GM12878 (cell line): Measurements from ENCODE around the gene HMCES. TPM values are rescaled to one million over a fixed set of nuclear protein-coding genes. Genes with fewer than 3 reads are reported as not detected.

Experiments used
- CHD1 ChIP-seq: IDR thresholded peaks from 2 replicates; pipeline ENCODE4 v1.6.1; 2012; ENCODE audit warnings: low read depth, low read length, improper control_type of control experiment
- CHD2 ChIP-seq: IDR thresholded peaks from 2 replicates; pipeline ENCODE4 v1.6.1; 2011; ENCODE audit warnings: low read depth, low read length, improper control_type of control experiment, borderline replicate concordance
- EGR1 ChIP-seq, 2 experiments: IDR thresholded peaks; 1 replicate in 1 of 2; 2 replicates in 1 of 2; pipeline ENCODE4 v1.6.1; 2011 to 2012; ENCODE audit warnings: low read depth in 2 of 2, low read length in 2 of 2, borderline replicate concordance in 1 of 2, mild to moderate bottlenecking in 1 of 2, moderate library complexity in 1 of 2
- FOXM1 ChIP-seq: IDR thresholded peaks from 2 replicates; pipeline ENCODE4 v1.6.1; 2012; ENCODE audit warnings: low read depth, mild to moderate bottlenecking, inconsistent platforms, low read length, moderate library complexity
- HCFC1 ChIP-seq: fragments of 150-350 bp; IDR thresholded peaks from 2 replicates; pipeline ENCODE4 v1.6.1; 2014; ENCODE audit warnings: low read length
- JUNB ChIP-seq: IDR thresholded peaks from 2 replicates; pipeline ENCODE4 v1.6.1; 2016; ENCODE audit warnings: antibody characterized with exemption, mild to moderate bottlenecking
- LARP7 ChIP-seq: fragments of 450-650 bp; IDR thresholded peaks from 2 replicates; pipeline ENCODE4 v1.6.1; 2017; ENCODE audit warnings: mild to moderate bottlenecking
- MEF2B ChIP-seq: fragments of 450-650 bp; IDR thresholded peaks from 2 replicates; pipeline ENCODE4 v1.6.1; 2018; ENCODE audit warnings: mild to moderate bottlenecking, moderate library complexity; ENCODE audit not compliant: partially characterized antibody, poor library complexity, severe bottlenecking
- MYB ChIP-seq: fragments of 150-350 bp; IDR thresholded peaks from 2 replicates; pipeline ENCODE4 v1.6.1; 2014; ENCODE audit warnings: mild to moderate bottlenecking, low read depth, low read length, borderline replicate concordance
- MYC ChIP-seq: IDR thresholded peaks from 2 replicates; pipeline ENCODE4 v1.6.1; 2011; ENCODE audit warnings: mild to moderate bottlenecking, low read length, moderate library complexity, inconsistent platforms; ENCODE audit not compliant: insufficient read depth, insufficient replicate concordance, insufficient read length, severe bottlenecking
- NFXL1 ChIP-seq: fragments of 450-650 bp; IDR thresholded peaks from 2 replicates; pipeline ENCODE4 v1.6.1; 2017; ENCODE audit warnings: antibody characterized with exemption, mild to moderate bottlenecking, borderline replicate concordance
- NRF1 ChIP-seq: conservative IDR thresholded peaks from 2 replicates; pipeline ENCODE4 v1.6.1; 2011; ENCODE audit warnings: mild to moderate bottlenecking, low read depth, low read length, improper control_type of control experiment
- RB1 ChIP-seq: fragments of 450-650 bp; formaldehyde crosslinking; IDR thresholded peaks from 2 replicates; pipeline ENCODE4 v1.6.1; 2017; ENCODE audit warnings: mild to moderate bottlenecking, borderline replicate concordance
- RELA ChIP-seq: fragments of 450-650 bp; IDR thresholded peaks from 2 replicates; pipeline ENCODE4 v1.8.0; 2014; ENCODE audit warnings: borderline replicate concordance; ENCODE audit not compliant: partially characterized antibody
- SMC3 ChIP-seq: IDR thresholded peaks from 2 replicates; pipeline ENCODE4 v1.6.1; 2011; ENCODE audit warnings: low read length, improper control_type of control experiment, borderline replicate concordance
- SUZ12 ChIP-seq: fragments of 200-600 bp; sonication (generic); IDR thresholded peaks from one replicate; pipeline ENCODE4 v1.6.1; 2018; ENCODE audit warnings: antibody characterized with exemption, mild to moderate bottlenecking; ENCODE audit not compliant: unreplicated experiment
- TBL1XR1 ChIP-seq: IDR thresholded peaks from 2 replicates; pipeline ENCODE4 v1.6.1; 2012; ENCODE audit warnings: low read depth, low read length, improper control_type of control experiment
- ZNF217 ChIP-seq: fragments of 450-650 bp; IDR thresholded peaks from 2 replicates; pipeline ENCODE4 v1.6.1; 2017; ENCODE audit warnings: antibody characterized with exemption, mild to moderate bottlenecking
- ZNF274 ChIP-seq: IDR thresholded peaks from one replicate; pipeline ENCODE4 v1.8.0; 2011; ENCODE audit not compliant: insufficient read length, insufficient read depth
- polyA plus RNA-seq, 11 experiments: library from polyadenylated mRNA; depleted of rRNA in 4 of 11; unstranded in 6 of 11; stranded (reverse) in 5 of 11; fragments of >200 nt; fragmentation: Nextera tagmentation in 4 of 11; fragmentation: Illumina TruSeq in 1 of 11; extraction: Ambion mirVana in 4 of 11; extraction: Trizol in 1 of 11; gene quantifications; 1 replicate in 1 of 11; 2 replicates in 10 of 11; pipeline versions ENCODE4 v1.2.1 to v1.2.3, GENCODE V29; 2011 to 2016; ENCODE audit warnings: inconsistent platforms in 2 of 11, missing spikeins in 2 of 11, low read depth in 1 of 11
- total RNA-seq, 4 experiments: library from RNA; depleted of rRNA in 3 of 4; stranded (reverse); fragments of >200 nt in 3 of 4; fragmentation: Illumina TruSeq in 1 of 4; extraction: Trizol in 1 of 4; gene quantifications; 2 replicates each; pipeline versions ENCODE4 v1.2.1 to v1.2.3, GENCODE V29; 2013 to 2021
- TF ChIP-seq, protein P1 (sequence below): fragments of 450-650 bp; IDR thresholded peaks from 2 replicates; pipeline ENCODE4 v1.6.1; 2017; ENCODE audit warnings: mild to moderate bottlenecking, moderate library complexity
- TF ChIP-seq, protein P2 (sequence below): fragments of 450-650 bp; IDR thresholded peaks from 2 replicates; pipeline ENCODE4 v1.6.1; 2017; ENCODE audit warnings: low read depth, mild to moderate bottlenecking, moderate library complexity
- TF ChIP-seq, protein P3 (sequence below), 3 experiments: IDR thresholded peaks in 2 of 3; conservative IDR thresholded peaks in 1 of 3; 2 replicates each; pipeline ENCODE4 v1.5.1; 2011; ENCODE audit warnings: low read depth in 3 of 3, low read length in 3 of 3, mild to moderate bottlenecking in 3 of 3, control low read depth in 2 of 3, moderate library complexity in 2 of 3, inconsistent platforms in 1 of 3, mixed read lengths in 1 of 3; ENCODE audit not compliant: control insufficient read depth in 2 of 3, insufficient read depth in 1 of 3; ENCODE audit errors: extremely low read depth in 1 of 3

HMCES gene
- total and polyA plus RNA-seq, 10 of the 15 experiments (the other 5 are each of a cell fraction or from before 2014, with no cell fraction given) = 12.4 to 49.8 (median 27.0) TPM

DNA sequence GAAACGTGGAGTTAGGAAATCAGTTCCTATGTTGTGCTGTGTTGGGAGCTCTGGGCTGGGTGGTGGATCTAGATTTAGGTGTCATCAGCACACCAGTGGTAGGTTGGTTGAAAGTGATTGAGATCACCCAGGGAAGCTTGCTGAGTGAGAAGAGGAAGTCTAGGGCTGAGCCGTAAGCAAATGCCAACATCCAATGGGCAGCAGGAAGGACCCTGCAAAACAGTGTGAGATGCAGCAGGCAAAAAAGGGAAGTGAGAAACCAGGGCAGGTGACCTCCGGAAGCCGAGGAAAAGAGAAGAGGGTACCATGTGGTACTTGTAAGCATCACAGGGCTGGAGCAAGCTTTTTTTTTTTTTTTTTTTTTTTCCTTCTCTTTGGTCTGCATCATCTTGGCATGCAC is 45.1 kb upstream of the HMCES start (continued):
- TF ChIP-seq, protein P1, sequence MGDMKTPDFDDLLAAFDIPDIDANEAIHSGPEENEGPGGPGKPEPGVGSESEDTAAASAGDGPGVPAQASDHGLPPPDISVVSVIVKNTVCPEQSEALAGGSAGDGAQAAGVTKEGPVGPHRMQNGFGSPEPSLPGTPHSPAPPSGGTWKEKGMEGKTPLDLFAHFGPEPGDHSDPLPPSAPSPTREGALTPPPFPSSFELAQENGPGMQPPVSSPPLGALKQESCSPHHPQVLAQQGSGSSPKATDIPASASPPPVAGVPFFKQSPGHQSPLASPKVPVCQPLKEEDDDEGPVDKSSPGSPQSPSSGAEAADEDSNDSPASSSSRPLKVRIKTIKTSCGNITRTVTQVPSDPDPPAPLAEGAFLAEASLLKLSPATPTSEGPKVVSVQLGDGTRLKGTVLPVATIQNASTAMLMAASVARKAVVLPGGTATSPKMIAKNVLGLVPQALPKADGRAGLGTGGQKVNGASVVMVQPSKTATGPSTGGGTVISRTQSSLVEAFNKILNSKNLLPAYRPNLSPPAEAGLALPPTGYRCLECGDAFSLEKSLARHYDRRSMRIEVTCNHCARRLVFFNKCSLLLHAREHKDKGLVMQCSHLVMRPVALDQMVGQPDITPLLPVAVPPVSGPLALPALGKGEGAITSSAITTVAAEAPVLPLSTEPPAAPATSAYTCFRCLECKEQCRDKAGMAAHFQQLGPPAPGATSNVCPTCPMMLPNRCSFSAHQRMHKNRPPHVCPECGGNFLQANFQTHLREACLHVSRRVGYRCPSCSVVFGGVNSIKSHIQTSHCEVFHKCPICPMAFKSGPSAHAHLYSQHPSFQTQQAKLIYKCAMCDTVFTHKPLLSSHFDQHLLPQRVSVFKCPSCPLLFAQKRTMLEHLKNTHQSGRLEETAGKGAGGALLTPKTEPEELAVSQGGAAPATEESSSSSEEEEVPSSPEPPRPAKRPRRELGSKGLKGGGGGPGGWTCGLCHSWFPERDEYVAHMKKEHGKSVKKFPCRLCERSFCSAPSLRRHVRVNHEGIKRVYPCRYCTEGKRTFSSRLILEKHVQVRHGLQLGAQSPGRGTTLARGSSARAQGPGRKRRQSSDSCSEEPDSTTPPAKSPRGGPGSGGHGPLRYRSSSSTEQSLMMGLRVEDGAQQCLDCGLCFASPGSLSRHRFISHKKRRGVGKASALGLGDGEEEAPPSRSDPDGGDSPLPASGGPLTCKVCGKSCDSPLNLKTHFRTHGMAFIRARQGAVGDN = no peak
- TF ChIP-seq MYB (no peak), LARP7 (no peak), ZNF217 (no peak), HCFC1 (no peak), RB1 (no peak), CHD2 (no peak), EGR1 (IDR thresholded peaks at IDR 0.05; ENCODE audit: borderline replicate concordance in 1 of 2, low read depth in 2 of 2, low read length in 2 of 2) (no peak), RELA (no peak), FOXM1 (no peak), NFXL1 (no peak), JUNB (no peak), MEF2B (no peak), CHD1 (no peak), SUZ12 (no peak), NRF1 (no peak), SMC3 (no peak), ZNF274 (no peak), TBL1XR1 (no peak), MYC (no peak)
- TF ChIP-seq, protein P2, sequence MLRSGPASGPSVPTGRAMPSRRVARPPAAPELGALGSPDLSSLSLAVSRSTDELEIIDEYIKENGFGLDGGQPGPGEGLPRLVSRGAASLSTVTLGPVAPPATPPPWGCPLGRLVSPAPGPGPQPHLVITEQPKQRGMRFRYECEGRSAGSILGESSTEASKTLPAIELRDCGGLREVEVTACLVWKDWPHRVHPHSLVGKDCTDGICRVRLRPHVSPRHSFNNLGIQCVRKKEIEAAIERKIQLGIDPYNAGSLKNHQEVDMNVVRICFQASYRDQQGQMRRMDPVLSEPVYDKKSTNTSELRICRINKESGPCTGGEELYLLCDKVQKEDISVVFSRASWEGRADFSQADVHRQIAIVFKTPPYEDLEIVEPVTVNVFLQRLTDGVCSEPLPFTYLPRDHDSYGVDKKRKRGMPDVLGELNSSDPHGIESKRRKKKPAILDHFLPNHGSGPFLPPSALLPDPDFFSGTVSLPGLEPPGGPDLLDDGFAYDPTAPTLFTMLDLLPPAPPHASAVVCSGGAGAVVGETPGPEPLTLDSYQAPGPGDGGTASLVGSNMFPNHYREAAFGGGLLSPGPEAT = peak; percentile 56; the same call in 1 of the 2 replicates
- TF ChIP-seq, protein P3, sequence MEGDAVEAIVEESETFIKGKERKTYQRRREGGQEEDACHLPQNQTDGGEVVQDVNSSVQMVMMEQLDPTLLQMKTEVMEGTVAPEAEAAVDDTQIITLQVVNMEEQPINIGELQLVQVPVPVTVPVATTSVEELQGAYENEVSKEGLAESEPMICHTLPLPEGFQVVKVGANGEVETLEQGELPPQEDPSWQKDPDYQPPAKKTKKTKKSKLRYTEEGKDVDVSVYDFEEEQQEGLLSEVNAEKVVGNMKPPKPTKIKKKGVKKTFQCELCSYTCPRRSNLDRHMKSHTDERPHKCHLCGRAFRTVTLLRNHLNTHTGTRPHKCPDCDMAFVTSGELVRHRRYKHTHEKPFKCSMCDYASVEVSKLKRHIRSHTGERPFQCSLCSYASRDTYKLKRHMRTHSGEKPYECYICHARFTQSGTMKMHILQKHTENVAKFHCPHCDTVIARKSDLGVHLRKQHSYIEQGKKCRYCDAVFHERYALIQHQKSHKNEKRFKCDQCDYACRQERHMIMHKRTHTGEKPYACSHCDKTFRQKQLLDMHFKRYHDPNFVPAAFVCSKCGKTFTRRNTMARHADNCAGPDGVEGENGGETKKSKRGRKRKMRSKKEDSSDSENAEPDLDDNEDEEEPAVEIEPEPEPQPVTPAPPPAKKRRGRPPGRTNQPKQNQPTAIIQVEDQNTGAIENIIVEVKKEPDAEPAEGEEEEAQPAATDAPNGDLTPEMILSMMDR (IDR thresholded peaks at IDR 0.05 in 2 of 3, conservative IDR thresholded peaks at IDR 0.05 in 1 of 3; ENCODE audit: control insufficient read depth in 2 of 3, extremely low read depth in 1 of 3, insufficient read depth in 1 of 3, low read depth in 3 of 3, low read length in 3 of 3) = no peak
